Superior temporal gyrus (tissue), 1 donor: ENCODE results near the gene SERINC5.
A peak's percentile ranks its signal among the peaks of the same experiment; 100 is the strongest.

Source experiments
- DNase-seq: peaks from one replicate; pipeline ENCODE4 v3.0.0-alpha.2; 2016; ENCODE audit errors: extremely low spot score

SERINC5 gene

GRCh38 chr5:80254767-80255430 is 949 bp downstream of the SERINC5 start:
- peak; percentile 74 for DNase-seq

- DNase-seq: no peak
Measured at GRCh38 chr5:80251636-80252035, 4.2 kb downstream of the SERINC5 start.

GRCh38 chr5:80250801-80251200 is 5.0 kb downstream of the SERINC5 start:
- no peak for DNase-seq

GRCh38 chr5:80249901-80250300 is 5.9 kb downstream of the SERINC5 start:
- DNase-seq: no peak

- DNase-seq: no peak
Measured at GRCh38 chr5:80248378-80248777, 7.5 kb downstream of the SERINC5 start.

- DNase-seq: no peak
Measured at GRCh38 chr5:80246995-80247729, 8.7 kb downstream of the SERINC5 start.

- DNase-seq: no peak
Measured at GRCh38 chr5:80246001-80246758, 9.7 kb downstream of the SERINC5 start.

- DNase-seq: no peak
Measured at GRCh38 chr5:80243567-80243966, 12.3 kb downstream of the SERINC5 start.

- DNase-seq: no peak
Measured at GRCh38 chr5:80242849-80243248, 13.0 kb downstream of the SERINC5 start.

GRCh38 chr5:80240368-80240986 is 15.4 kb downstream of the SERINC5 start:
- DNase-seq: no peak

- DNase-seq: no peak
Measured at GRCh38 chr5:80239680-80240367, 16.0 kb downstream of the SERINC5 start.

GRCh38 chr5:80238778-80239679 is 16.8 kb downstream of the SERINC5 start:
- DNase-seq: peak; percentile 93

- no peak for DNase-seq
Measured at GRCh38 chr5:80238097-80238496, 17.8 kb downstream of the SERINC5 start.

- DNase-seq: no peak
Measured at GRCh38 chr5:80237243-80237642, 18.6 kb downstream of the SERINC5 start.

GRCh38 chr5:80234116-80234948 is 21.5 kb downstream of the SERINC5 start:
- no peak for DNase-seq

- DNase-seq: no peak
Measured at GRCh38 chr5:80231693-80232092, 24.2 kb downstream of the SERINC5 start.

GRCh38 chr5:80231243-80231642 is 24.6 kb downstream of the SERINC5 start:
- DNase-seq: no peak

GRCh38 chr5:80230269-80230992 is 25.4 kb downstream of the SERINC5 start:
- no peak for DNase-seq

- no peak for DNase-seq
Measured at GRCh38 chr5:80229902-80230255, 26.0 kb downstream of the SERINC5 start.
